Endothelial cell of umbilical vein (primary cell): ENCODE measurements around the gene TMEM82. TPM values are rescaled to one million over a fixed set of nuclear protein-coding genes. Genes with fewer than 3 reads are reported as not detected.

Source experiments
- BruUV-seq: library from RNA; stranded (reverse); fragments of 400-500 nt; replicated peaks from 2 replicates; lab custom pipeline; 2021; lab: Mats Ljungman, UMichigan
- CTCF ChIA-PET: fragments of 300-600, 350-600 bp; sonication (Branson Sonifier 250); formaldehyde crosslinking; loops from one replicate; lab custom pipeline; 2021; ENCODE audit warnings: antibody characterized with exemption, inconsistent platforms; lab: Charles Lee
- POLR2A ChIA-PET: fragments of 300-600, 350-600 bp; sonication (Branson Sonifier 250); formaldehyde crosslinking; loops from one replicate; lab custom pipeline; 2021; ENCODE audit warnings: antibody characterized with exemption, inconsistent platforms; lab: Charles Lee
- DNase-seq: peaks from one replicate; pipeline ENCODE4 v3.0.0-alpha.2; 2011; ENCODE audit warnings: low read depth, low spot score
- FAIRE-seq: peaks from 2 replicates; lab custom pipeline; 2011; peaks lifted over from hg19 to GRCh38; lab: Jason Lieb, UNC
- H2AFZ ChIP-seq: 2 replicates; pipeline ENCODE4 v1.6.0; 2012; ENCODE audit warnings: low read depth, low read length, control low read depth, inconsistent platforms
- H3K27ac ChIP-seq: 2 replicates; pipeline ENCODE4 v1.5.1; 2011; ENCODE audit warnings: low read depth, mild to moderate bottlenecking, control low read depth, low read length, moderate library complexity; ENCODE audit not compliant: insufficient read depth
- H3K27me3 ChIP-seq, 2 experiments: 2 replicates each; pipeline versions ENCODE4 v1.6.0 to v1.6.1; 2011; ENCODE audit warnings: low read length in 2 of 2, mixed read lengths in 1 of 2; ENCODE audit not compliant: control insufficient read depth in 2 of 2, insufficient read depth in 2 of 2
- H3K36me3 ChIP-seq, 2 experiments: 2 replicates in 1 of 2; 3 replicates in 1 of 2; pipeline ENCODE4 v1.5.1; 2011; ENCODE audit warnings: low read length in 2 of 2, mild to moderate bottlenecking in 1 of 2, moderate library complexity in 1 of 2; ENCODE audit not compliant: control insufficient read depth in 2 of 2, insufficient read depth in 2 of 2; ENCODE audit errors: extremely low read depth in 1 of 2
- H3K4me1 ChIP-seq: 3 replicates; pipeline ENCODE4 v1.5.1; 2011; ENCODE audit warnings: mild to moderate bottlenecking, low read length; ENCODE audit not compliant: control insufficient read depth, insufficient read depth; ENCODE audit errors: extremely low read depth
- H3K4me2 ChIP-seq: 2 replicates; pipeline ENCODE4 v1.6.1; 2011; ENCODE audit warnings: low read length, control low read depth, mixed read lengths; ENCODE audit not compliant: insufficient read depth
- H3K4me3 ChIP-seq, 3 experiments: fragments of 200-600 bp in 1 of 3; sonication (generic), shearing (Covaris generic) in 1 of 3; replicated peaks in 1 of 3; 2 replicates each; pipeline ENCODE4 v1.5.1; 2011 to 2016; ENCODE audit warnings: control low read depth in 3 of 3, low read length in 3 of 3, mild to moderate bottlenecking in 2 of 3, inconsistent platforms in 1 of 3, low read depth in 1 of 3, moderate library complexity in 1 of 3; ENCODE audit not compliant: insufficient read depth in 1 of 3
- H3K79me2 ChIP-seq: 2 replicates; pipeline ENCODE4 v1.6.0; 2012; ENCODE audit warnings: low read length, inconsistent platforms; ENCODE audit not compliant: control insufficient read depth, insufficient read depth
- H3K9ac ChIP-seq: replicated peaks from 2 replicates; pipeline ENCODE3; 2011; ENCODE audit warnings: low read length, control low read depth; ENCODE audit not compliant: insufficient read depth; ENCODE audit errors: extremely low read depth
- H3K9me1 ChIP-seq: replicated peaks from 3 replicates; pipeline ENCODE4 v1.6.0; 2011; ENCODE audit warnings: mild to moderate bottlenecking, low read length; ENCODE audit not compliant: control insufficient read depth, insufficient read depth; ENCODE audit errors: extremely low read depth
- H3K9me3 ChIP-seq: replicated peaks from 2 replicates; pipeline ENCODE4 v1.5.1; 2012; ENCODE audit warnings: low read length, inconsistent platforms; ENCODE audit not compliant: control insufficient read depth, insufficient read depth
- H4K20me1 ChIP-seq: replicated peaks from 2 replicates; pipeline ENCODE3; 2011; ENCODE audit warnings: mild to moderate bottlenecking, low read length; ENCODE audit not compliant: control insufficient read depth, insufficient read depth; ENCODE audit errors: extremely low read depth
- EZH2 ChIP-seq: IDR thresholded peaks from 2 replicates; pipeline ENCODE4 v1.6.1; 2012; ENCODE audit warnings: borderline replicate concordance, low read depth, mild to moderate bottlenecking, moderate library complexity, low read length, inconsistent platforms; ENCODE audit not compliant: severe bottlenecking
- FOS ChIP-seq: IDR thresholded peaks from 2 replicates; pipeline ENCODE4 v1.6.1; 2011; ENCODE audit warnings: mild to moderate bottlenecking, low read length, moderate library complexity, borderline replicate concordance; ENCODE audit not compliant: insufficient read depth
- MYC ChIP-seq: IDR thresholded peaks from one replicate; pipeline ENCODE4 v1.6.1; 2011; ENCODE audit warnings: mild to moderate bottlenecking, low read depth, low read length
- POLR2A ChIP-seq: IDR thresholded peaks from 2 replicates; pipeline ENCODE4 v1.6.1; 2012; ENCODE audit warnings: low read depth, mild to moderate bottlenecking, control low read depth, low read length
- POLR2AphosphoS5 ChIP-seq: IDR thresholded peaks from 2 replicates; pipeline ENCODE4 v1.6.1; 2012; ENCODE audit warnings: low read depth, mild to moderate bottlenecking, control low read depth, low read length, moderate library complexity; ENCODE audit not compliant: insufficient read depth
- dilution Hi-C: fragments of 300-500 bp; cut with MboI; formaldehyde crosslinking; loops from one replicate; pipeline ENCODE4 v1.15.0; 2019; ENCODE audit warnings: low sequenced_read_pairs; ENCODE audit not compliant: extremely low pct_ligation_motif_present
- intact Hi-C: fragments of 100-400 bp; cut with micrococcal nuclease; formaldehyde crosslinking; loops from one replicate; pipeline ENCODE4 v1.10.0; 2022
- polyA plus RNA-seq, 4 experiments: library from polyadenylated mRNA; depleted of rRNA in 3 of 4; stranded (reverse) in 3 of 4; unstranded in 1 of 4; fragments of >200 nt; gene quantifications; 2 replicates each; pipeline versions ENCODE4 v1.2.1 to v1.2.3, GENCODE V29; 2011 to 2012; ENCODE audit warnings: missing spikeins in 1 of 4
- total RNA-seq: library from RNA; stranded (reverse); gene quantifications from 2 replicates; pipeline ENCODE4 v1.2.3, GENCODE V29; 2021

The TMEM82 gene
- total and polyA plus RNA-seq, 2 donors (not counting 3 experiments of a cell fraction or from before 2014, with no cell fraction given), result not detected

DNA sequence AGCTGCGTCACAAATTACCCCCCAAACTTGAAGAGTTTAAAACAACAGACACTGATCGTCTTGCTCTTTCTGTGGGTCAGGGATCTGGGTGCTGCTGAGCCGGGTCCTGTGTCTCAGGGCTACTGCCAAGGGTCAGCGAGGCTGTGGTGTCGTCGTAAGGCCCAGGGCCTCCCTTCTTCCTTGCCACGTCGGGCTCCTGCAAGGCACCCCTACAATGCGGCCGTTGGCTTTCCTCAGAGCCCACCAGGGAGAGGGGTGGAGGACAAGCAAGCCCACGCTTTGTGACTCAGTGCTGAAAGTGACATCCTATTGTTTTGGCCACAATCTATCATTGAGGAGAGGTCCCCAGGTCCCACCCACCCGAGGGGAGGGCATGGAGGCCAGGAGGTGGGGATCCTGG lies 8.6 kb downstream of the TMEM82 start:
- H3K27me3 ChIP-seq, result no peaks in the 10 kb centered on the region
- dilution Hi-C loops (no loop called here), intact Hi-C loops (no loop called here)
- H3K9me3 ChIP-seq, result no peaks in the 10 kb centered on the region
- H3K79me2 ChIP-seq, result peaks cover 23% of the 10 kb centered on the region
- H4K20me1 ChIP-seq, result no peaks in the 10 kb centered on the region
- BruUV-seq, result no TSS peak
- H3K4me2 ChIP-seq, result no peak overlapping the region
- no peak overlapping the region for H3K4me3 ChIP-seq
- peak overlapping the region; percentile 97 for H3K27ac ChIP-seq
- TF ChIP-seq POLR2AphosphoS5, result no peak
- TF ChIP-seq EZH2, result no peak
- no peaks in the 10 kb centered on the region for H3K9me1 ChIP-seq
- ChIA-PET POLR2A (interaction anchor here (2.6 kb wide), 1 partner anchor 9 kb away, joined by 26 read pairs; no protein-coding TSS in a partner anchor), CTCF (no interaction called here)
- no peak overlapping the region for H3K9ac ChIP-seq
- H3K4me1 ChIP-seq, result peaks cover 39% of the 10 kb centered on the region
- FAIRE-seq, result no peak
- DNase-seq, result no peak
- H3K36me3 ChIP-seq, result no peaks in the 10 kb centered on the region
- no peak overlapping the region for H2AFZ ChIP-seq

DNA sequence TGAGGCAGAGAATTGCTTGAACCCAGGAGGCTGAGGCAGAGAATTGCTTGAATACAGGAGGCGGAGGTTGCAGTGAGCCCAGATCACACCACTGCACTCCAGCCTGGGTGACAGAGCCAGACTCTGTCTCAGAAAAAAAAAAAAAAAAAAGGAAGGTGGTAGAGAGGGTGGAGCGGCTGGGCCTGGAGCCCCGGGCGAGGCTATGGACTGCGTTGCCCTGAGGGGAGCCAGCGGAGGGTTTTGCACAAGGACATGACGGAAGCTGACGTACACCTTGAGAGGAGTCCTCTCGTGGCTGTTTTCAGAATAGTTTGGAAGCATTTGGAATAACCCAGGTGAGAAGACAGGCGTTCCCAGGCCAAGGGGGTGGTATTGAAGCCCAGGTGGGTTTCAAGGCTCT lies 9.4 kb downstream of the TMEM82 start:
- ChIA-PET CTCF (no interaction called here), POLR2A (no interaction called here)
- H2AFZ ChIP-seq, result no peak overlapping the region
- no peak for DNase-seq
- H3K36me3 ChIP-seq, result no peaks in the 10 kb centered on the region
- dilution Hi-C loops (no loop called here), intact Hi-C loops (no loop called here)
- peaks cover 23% of the 10 kb centered on the region for H3K79me2 ChIP-seq
- no peak overlapping the region for H3K9ac ChIP-seq
- H3K4me2 ChIP-seq, result no peak overlapping the region
- no peaks in the 10 kb centered on the region for H4K20me1 ChIP-seq
- no peaks in the 10 kb centered on the region for H3K9me3 ChIP-seq
- no peak overlapping the region for H3K4me3 ChIP-seq
- H3K9me1 ChIP-seq, result no peaks in the 10 kb centered on the region
- TF ChIP-seq POLR2A (no peak), FOS (no peak), MYC (no peak), EZH2 (no peak)
- H3K4me1 ChIP-seq, result peaks cover 46% of the 10 kb centered on the region
- no peak for FAIRE-seq
- H3K27me3 ChIP-seq, result no peaks in the 10 kb centered on the region
- H3K27ac ChIP-seq, result no peak overlapping the region
- BruUV-seq, result no TSS peak
